AG09319 (cell line): Measurements from ENCODE around the gene TRIM46.

ENCODE experiments used
- DNase-seq: peaks from one replicate; pipeline ENCODE4 v3.0.0-alpha.2; 2010; ENCODE audit warnings: low read depth; ENCODE audit errors: extremely low read depth
- CTCF ChIP-seq: IDR thresholded peaks from 2 replicates; pipeline ENCODE4 v1.5.1; 2011; ENCODE audit warnings: low read depth, mild to moderate bottlenecking, inconsistent platforms, low read length, moderate library complexity

Gene TRIM46

GRCh38 chr1:155196103-155196892 is 22.6 kb downstream of the TRIM46 start:
- TF ChIP-seq CTCF: no peak
- no peak for DNase-seq

GRCh38 chr1:155196893-155197638 is 23.4 kb downstream of the TRIM46 start:
- TF ChIP-seq CTCF: no peak
- DNase-seq: no peak

- DNase-seq: no peak
- no peak for TF ChIP-seq CTCF
Measured at GRCh38 chr1:155197901-155198546, 24.4 kb downstream of the TRIM46 start.

GRCh38 chr1:155198547-155198906 is 24.9 kb downstream of the TRIM46 start:
- no peak for DNase-seq
- no peak for TF ChIP-seq CTCF

GRCh38 chr1:155199792-155200191 is 26.1 kb downstream of the TRIM46 start:
- DNase-seq: no peak
- no peak for TF ChIP-seq CTCF

- no peak for DNase-seq
- TF ChIP-seq CTCF: no peak
Measured at GRCh38 chr1:155200920-155201319, 27.3 kb downstream of the TRIM46 start.

GRCh38 chr1:155202198-155202597 is 28.5 kb downstream of the TRIM46 start:
- TF ChIP-seq CTCF: no peak
- no peak for DNase-seq
